ENCODE results near the gene RASSF8. TPM values are rescaled to one million over a fixed set of nuclear protein-coding genes. Genes with fewer than 3 reads are reported as not detected.

The RASSF8 gene
- polyA plus RNA-seq, 1 donor (not counting 4 experiments of a cell fraction or from before 2014, with no cell fraction given) = 10.5 TPM

DNA sequence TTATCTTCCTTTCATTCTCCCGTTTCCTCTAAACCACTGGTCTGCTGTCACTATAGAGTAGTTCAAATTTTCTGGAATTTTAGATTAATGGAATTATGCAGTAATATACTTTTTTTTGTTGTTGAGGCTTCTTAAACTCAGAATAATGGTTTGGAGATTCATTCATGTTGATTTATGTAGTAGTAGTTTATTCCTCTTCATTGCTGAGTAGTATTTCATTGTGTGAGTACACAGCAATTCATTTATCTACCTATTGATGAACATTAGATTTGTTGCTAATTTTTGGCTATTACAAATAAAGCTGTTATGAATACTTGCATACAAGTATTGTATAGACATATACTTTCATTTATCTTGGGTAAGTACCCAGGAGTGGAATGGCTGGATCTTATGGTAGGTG is 7.2 kb downstream of the RASSF8 start:
- no peaks in the 10 kb centered on the region for H3K9me3 ChIP-seq (ENCODE audit: control insufficient read depth, low read depth, low read length)
- H3K4me2 ChIP-seq (ENCODE audit: control insufficient read depth, extremely low read depth, insufficient read depth, low read depth, low read length) = no peak overlapping the region
- no peak overlapping the region for H3K4me3 ChIP-seq (ENCODE audit: control insufficient read depth in 2 of 3, extremely low read depth in 1 of 3, insufficient read depth in 2 of 3, low read depth in 1 of 3, low read length in 3 of 3)
- peaks cover 60% of the 10 kb centered on the region for H3K79me2 ChIP-seq (ENCODE audit: control insufficient read depth, insufficient read depth, low read length)
- H3K27ac ChIP-seq (ENCODE audit: control insufficient read depth, insufficient read depth, low read length) = no peak overlapping the region
- dilution Hi-C loops (cut with MboI; ENCODE audit: extremely low pct_ligation_motif_present, low sequenced_read_pairs) = no loop called here
- no peaks in the 10 kb centered on the region for H3K36me3 ChIP-seq (ENCODE audit: control insufficient read depth in 2 of 2, extremely low read depth in 1 of 2, insufficient read depth in 2 of 2, low read length in 2 of 2)
- no peaks in the 10 kb centered on the region for H3K4me1 ChIP-seq (ENCODE audit: control insufficient read depth, extremely low read depth, insufficient read depth, low read length)
- TF ChIP-seq, protein P1, sequence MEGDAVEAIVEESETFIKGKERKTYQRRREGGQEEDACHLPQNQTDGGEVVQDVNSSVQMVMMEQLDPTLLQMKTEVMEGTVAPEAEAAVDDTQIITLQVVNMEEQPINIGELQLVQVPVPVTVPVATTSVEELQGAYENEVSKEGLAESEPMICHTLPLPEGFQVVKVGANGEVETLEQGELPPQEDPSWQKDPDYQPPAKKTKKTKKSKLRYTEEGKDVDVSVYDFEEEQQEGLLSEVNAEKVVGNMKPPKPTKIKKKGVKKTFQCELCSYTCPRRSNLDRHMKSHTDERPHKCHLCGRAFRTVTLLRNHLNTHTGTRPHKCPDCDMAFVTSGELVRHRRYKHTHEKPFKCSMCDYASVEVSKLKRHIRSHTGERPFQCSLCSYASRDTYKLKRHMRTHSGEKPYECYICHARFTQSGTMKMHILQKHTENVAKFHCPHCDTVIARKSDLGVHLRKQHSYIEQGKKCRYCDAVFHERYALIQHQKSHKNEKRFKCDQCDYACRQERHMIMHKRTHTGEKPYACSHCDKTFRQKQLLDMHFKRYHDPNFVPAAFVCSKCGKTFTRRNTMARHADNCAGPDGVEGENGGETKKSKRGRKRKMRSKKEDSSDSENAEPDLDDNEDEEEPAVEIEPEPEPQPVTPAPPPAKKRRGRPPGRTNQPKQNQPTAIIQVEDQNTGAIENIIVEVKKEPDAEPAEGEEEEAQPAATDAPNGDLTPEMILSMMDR (optimal IDR thresholded peaks at IDR 0.05 in 1 of 3, IDR thresholded peaks at IDR 0.05 in 1 of 3, conservative IDR thresholded peaks at IDR 0.05 in 1 of 3; ENCODE audit: extremely low read depth in 1 of 3, insufficient read depth in 2 of 3, low read length in 3 of 3) = no peak
- no peak for TF ChIP-seq EZH2 (IDR thresholded peaks at IDR 0.05; ENCODE audit: low read length)
- no peak for DNase-seq (ENCODE audit: low read depth, low spot score)
- no peaks in the 10 kb centered on the region for H3K9me1 ChIP-seq (ENCODE audit: control insufficient read depth, extremely low read depth, insufficient read depth, low read length)
- H2AFZ ChIP-seq (ENCODE audit: control insufficient read depth, low read length) = no peak overlapping the region
- FAIRE-seq = no peak
- H3K27me3 ChIP-seq (ENCODE audit: control insufficient read depth, extremely low read depth, insufficient read depth, low read length) = no peaks in the 10 kb centered on the region
- no peak overlapping the region for H3K9ac ChIP-seq (ENCODE audit: control insufficient read depth, extremely low read depth, insufficient read depth, low read length)
- H4K20me1 ChIP-seq (ENCODE audit: control insufficient read depth, extremely low read depth, insufficient read depth, low read length) = no peaks in the 10 kb centered on the region

GRCh38 chr12:25970082-25970481 is 11.6 kb downstream of the RASSF8 start:
- FAIRE-seq = no peak
- Histone ChIP-seq H3K4me2 (ENCODE audit: control insufficient read depth, extremely low read depth, insufficient read depth, low read depth, low read length) (no peak overlapping the region), H3K9me1 (ENCODE audit: control insufficient read depth, extremely low read depth, insufficient read depth, low read length) (no peaks in the 10 kb centered on the region)

More at GRCh38 chr12:25970082-25970481, 11.6 kb downstream of the RASSF8 start:
- Histone ChIP-seq H3K4me3 (ENCODE audit: control insufficient read depth in 2 of 3, extremely low read depth in 1 of 3, insufficient read depth in 2 of 3, low read depth in 1 of 3, low read length in 3 of 3) (no peak overlapping the region), H3K9me3 (ENCODE audit: control insufficient read depth, low read depth, low read length) (no peaks in the 10 kb centered on the region), H3K79me2 (ENCODE audit: control insufficient read depth, insufficient read depth, low read length) (peaks cover 49% of the 10 kb centered on the region), H3K9ac (ENCODE audit: control insufficient read depth, extremely low read depth, insufficient read depth, low read length) (no peak overlapping the region), H3K27me3 (ENCODE audit: control insufficient read depth, extremely low read depth, insufficient read depth, low read length) (no peaks in the 10 kb centered on the region), H3K4me1 (ENCODE audit: control insufficient read depth, extremely low read depth, insufficient read depth, low read length) (no peaks in the 10 kb centered on the region), H3K36me3 (ENCODE audit: control insufficient read depth in 2 of 2, extremely low read depth in 1 of 2, insufficient read depth in 2 of 2, low read length in 2 of 2) (no peaks in the 10 kb centered on the region), H2AFZ (ENCODE audit: control insufficient read depth, low read length) (no peak overlapping the region), H3K27ac (ENCODE audit: control insufficient read depth, insufficient read depth, low read length) (no peak overlapping the region), H4K20me1 (ENCODE audit: control insufficient read depth, extremely low read depth, insufficient read depth, low read length) (no peaks in the 10 kb centered on the region)
- no peak for DNase-seq (ENCODE audit: low read depth, low spot score)
- TF ChIP-seq, protein P1 (optimal IDR thresholded peaks at IDR 0.05 in 1 of 3, IDR thresholded peaks at IDR 0.05 in 1 of 3, conservative IDR thresholded peaks at IDR 0.05 in 1 of 3; ENCODE audit: extremely low read depth in 1 of 3, insufficient read depth in 2 of 3, low read length in 3 of 3) = no peak
- no peak for TF ChIP-seq EZH2 (IDR thresholded peaks at IDR 0.05; ENCODE audit: low read length)
- dilution Hi-C loops (cut with MboI; ENCODE audit: extremely low pct_ligation_motif_present, low sequenced_read_pairs) = no loop called here

Data from keratinocyte (primary cell).